Panc1 (cell line): ENCODE data around the gene CEP78. TPM values are rescaled to one million over a fixed set of nuclear protein-coding genes. Genes with fewer than 3 reads are reported as not detected.

Experiments used
- ATAC-seq: fragments of 200-7000 bp; cut with Tn5 transposase; 2 replicates; pipeline ENCODE4 v1.9.1; 2020; ENCODE audit warnings: mild to moderate bottlenecking, moderate library complexity
- BruUV-seq: library from RNA; stranded (reverse); fragments of 400-500 nt; replicated peaks from 2 replicates; lab custom pipeline; 2021; lab: Mats Ljungman, UMichigan
- CTCF ChIA-PET: fragments of 300-600 bp; sonication (Branson Sonifier 250); formaldehyde crosslinking; loops from one replicate; lab custom pipeline; 2022; ENCODE audit warnings: antibody characterized with exemption; lab: Charles Lee
- POLR2A ChIA-PET: fragments of 300-600 bp; sonication (Branson Sonifier 250); formaldehyde crosslinking; loops from one replicate; lab custom pipeline; 2022; ENCODE audit warnings: antibody characterized with exemption; lab: Charles Lee
- DNase-seq: peaks from one replicate; pipeline ENCODE4 v3.0.0-alpha.2; 2010; ENCODE audit warnings: low read depth, low spot score
- H3K27ac ChIP-seq: 2 replicates; pipeline ENCODE4 v1.5.1; 2011; ENCODE audit warnings: mild to moderate bottlenecking, low read length, inconsistent platforms
- H3K27me3 ChIP-seq: fragments of 200-500 bp; sonication (Bioruptor generic); 2 replicates; pipeline ENCODE4 v1.6.0; 2014; ENCODE audit warnings: low read length, inconsistent platforms; ENCODE audit not compliant: control insufficient read depth, insufficient read depth
- H3K36me3 ChIP-seq: fragments of 200-500 bp; sonication (Bioruptor generic); 2 replicates; pipeline ENCODE4 v1.5.1; 2014; ENCODE audit warnings: inconsistent platforms, mild to moderate bottlenecking, low read length, moderate library complexity; ENCODE audit not compliant: control insufficient read depth, insufficient read depth
- H3K4me1 ChIP-seq: 2 replicates; pipeline ENCODE4 v1.5.1; 2011; ENCODE audit warnings: inconsistent platforms, mild to moderate bottlenecking, low read length, moderate library complexity; ENCODE audit not compliant: control insufficient read depth, insufficient read depth
- H3K4me3 ChIP-seq, 2 experiments: 2 replicates each; pipeline ENCODE4 v1.5.1; 2011 to 2012; ENCODE audit warnings: low read depth in 2 of 2, low read length in 2 of 2, mild to moderate bottlenecking in 2 of 2, inconsistent platforms in 1 of 2, moderate library complexity in 1 of 2
- H3K9me3 ChIP-seq: fragments of 200-500 bp; sonication (Bioruptor generic); 2 replicates; pipeline ENCODE4 v1.5.1; 2014; ENCODE audit warnings: low read depth, mild to moderate bottlenecking, inconsistent platforms, low read length, moderate library complexity; ENCODE audit not compliant: control insufficient read depth, insufficient read depth
- POLR2AphosphoS5 ChIP-seq: IDR thresholded peaks from 2 replicates; pipeline ENCODE4 v1.6.1; 2012; ENCODE audit warnings: mild to moderate bottlenecking, low read depth, low read length, moderate library complexity
- SIN3A ChIP-seq: IDR thresholded peaks from 2 replicates; pipeline ENCODE4 v1.6.1; 2012; ENCODE audit warnings: low read depth, mild to moderate bottlenecking, low read length, moderate library complexity, borderline replicate concordance; ENCODE audit not compliant: insufficient read depth
- TCF7L2 ChIP-seq: IDR thresholded peaks from 2 replicates; pipeline ENCODE4 v1.6.1; 2011; ENCODE audit warnings: mild to moderate bottlenecking, low read depth, low read length, inconsistent platforms
- in situ Hi-C: cut with HindIII; loops from 2 replicates; pipeline ENCODE4 v1.10.0; 2016; ENCODE audit warnings: low sequenced_read_pairs, low pct_unique_long_range_greater_than_20kb
- intact Hi-C: fragments of 100-400 bp; cut with micrococcal nuclease; formaldehyde crosslinking; loops from one replicate; pipeline ENCODE4 v1.10.0; 2022; ENCODE audit not compliant: unreplicated experiment
- total RNA-seq: library from RNA; stranded (reverse); gene quantifications from one replicate; pipeline ENCODE4 v1.2.1, GENCODE V29; 2021; ENCODE audit not compliant: unreplicated experiment
- TF ChIP-seq, protein P1 (sequence below): fragments of 450-650 bp; IDR thresholded peaks from 2 replicates; pipeline ENCODE4 v1.5.1; 2017; ENCODE audit warnings: mild to moderate bottlenecking
- TF ChIP-seq, protein P2 (sequence below), 2 experiments: IDR thresholded peaks; 2 replicates each; pipeline ENCODE4 v1.6.1; 2011 to 2012; ENCODE audit warnings: low read depth in 2 of 2, control low read depth in 1 of 2, low read length in 1 of 2, mild to moderate bottlenecking in 1 of 2, moderate library complexity in 1 of 2; ENCODE audit not compliant: insufficient read depth in 1 of 2

CEP78 gene
- total RNA-seq, 1 experiment from 2014 or later: 25.2 TPM

DNA sequence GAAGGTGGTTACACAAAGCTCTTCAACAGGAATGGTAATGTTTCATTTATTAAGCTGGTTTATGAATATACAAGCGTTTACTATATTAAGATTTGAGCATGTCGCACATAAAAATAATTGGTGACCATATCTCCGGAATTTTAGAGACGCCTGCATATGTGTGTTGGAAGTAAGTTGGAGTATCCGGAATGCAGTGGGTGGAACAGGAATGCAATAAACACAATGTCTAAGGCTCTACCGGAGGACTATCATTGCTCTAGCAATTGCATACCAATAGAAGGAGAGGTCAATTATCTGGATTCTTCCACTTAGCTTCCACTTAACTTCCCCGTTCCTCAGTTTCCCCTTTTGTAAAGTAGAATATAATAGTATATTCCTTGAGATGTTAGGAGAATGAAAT lies 1.1 kb upstream of the CEP78 start:
- DNase-seq: no peak
- Histone ChIP-seq H3K4me1 (peaks cover 2% of the 10 kb centered on the region; the same call in 1 of the 2 replicates), H3K36me3 (no peaks in the 10 kb centered on the region; the same call in 1 of the 2 replicates), H3K27me3 (no peaks in the 10 kb centered on the region), H3K27ac (peak overlapping the region; percentile 77), H3K4me3 (peak overlapping the region; percentile 78 to 85; a peak in 3 of 4 replicates), H3K9me3 (no peaks in the 10 kb centered on the region)
- CTCF ChIA-PET: interaction anchor here (0.6 kb wide), 1 partner anchor 41 kb away, joined by 3 read pairs; no protein-coding TSS in a partner anchor
- BruUV-seq: no TSS peak
- POLR2A ChIA-PET: no interaction called here
- TF ChIP-seq POLR2AphosphoS5 (no peak), SIN3A (no peak), TCF7L2 (no peak)
- TF ChIP-seq, protein P1, sequence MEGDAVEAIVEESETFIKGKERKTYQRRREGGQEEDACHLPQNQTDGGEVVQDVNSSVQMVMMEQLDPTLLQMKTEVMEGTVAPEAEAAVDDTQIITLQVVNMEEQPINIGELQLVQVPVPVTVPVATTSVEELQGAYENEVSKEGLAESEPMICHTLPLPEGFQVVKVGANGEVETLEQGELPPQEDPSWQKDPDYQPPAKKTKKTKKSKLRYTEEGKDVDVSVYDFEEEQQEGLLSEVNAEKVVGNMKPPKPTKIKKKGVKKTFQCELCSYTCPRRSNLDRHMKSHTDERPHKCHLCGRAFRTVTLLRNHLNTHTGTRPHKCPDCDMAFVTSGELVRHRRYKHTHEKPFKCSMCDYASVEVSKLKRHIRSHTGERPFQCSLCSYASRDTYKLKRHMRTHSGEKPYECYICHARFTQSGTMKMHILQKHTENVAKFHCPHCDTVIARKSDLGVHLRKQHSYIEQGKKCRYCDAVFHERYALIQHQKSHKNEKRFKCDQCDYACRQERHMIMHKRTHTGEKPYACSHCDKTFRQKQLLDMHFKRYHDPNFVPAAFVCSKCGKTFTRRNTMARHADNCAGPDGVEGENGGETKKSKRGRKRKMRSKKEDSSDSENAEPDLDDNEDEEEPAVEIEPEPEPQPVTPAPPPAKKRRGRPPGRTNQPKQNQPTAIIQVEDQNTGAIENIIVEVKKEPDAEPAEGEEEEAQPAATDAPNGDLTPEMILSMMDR: no peak
- TF ChIP-seq, protein P2, sequence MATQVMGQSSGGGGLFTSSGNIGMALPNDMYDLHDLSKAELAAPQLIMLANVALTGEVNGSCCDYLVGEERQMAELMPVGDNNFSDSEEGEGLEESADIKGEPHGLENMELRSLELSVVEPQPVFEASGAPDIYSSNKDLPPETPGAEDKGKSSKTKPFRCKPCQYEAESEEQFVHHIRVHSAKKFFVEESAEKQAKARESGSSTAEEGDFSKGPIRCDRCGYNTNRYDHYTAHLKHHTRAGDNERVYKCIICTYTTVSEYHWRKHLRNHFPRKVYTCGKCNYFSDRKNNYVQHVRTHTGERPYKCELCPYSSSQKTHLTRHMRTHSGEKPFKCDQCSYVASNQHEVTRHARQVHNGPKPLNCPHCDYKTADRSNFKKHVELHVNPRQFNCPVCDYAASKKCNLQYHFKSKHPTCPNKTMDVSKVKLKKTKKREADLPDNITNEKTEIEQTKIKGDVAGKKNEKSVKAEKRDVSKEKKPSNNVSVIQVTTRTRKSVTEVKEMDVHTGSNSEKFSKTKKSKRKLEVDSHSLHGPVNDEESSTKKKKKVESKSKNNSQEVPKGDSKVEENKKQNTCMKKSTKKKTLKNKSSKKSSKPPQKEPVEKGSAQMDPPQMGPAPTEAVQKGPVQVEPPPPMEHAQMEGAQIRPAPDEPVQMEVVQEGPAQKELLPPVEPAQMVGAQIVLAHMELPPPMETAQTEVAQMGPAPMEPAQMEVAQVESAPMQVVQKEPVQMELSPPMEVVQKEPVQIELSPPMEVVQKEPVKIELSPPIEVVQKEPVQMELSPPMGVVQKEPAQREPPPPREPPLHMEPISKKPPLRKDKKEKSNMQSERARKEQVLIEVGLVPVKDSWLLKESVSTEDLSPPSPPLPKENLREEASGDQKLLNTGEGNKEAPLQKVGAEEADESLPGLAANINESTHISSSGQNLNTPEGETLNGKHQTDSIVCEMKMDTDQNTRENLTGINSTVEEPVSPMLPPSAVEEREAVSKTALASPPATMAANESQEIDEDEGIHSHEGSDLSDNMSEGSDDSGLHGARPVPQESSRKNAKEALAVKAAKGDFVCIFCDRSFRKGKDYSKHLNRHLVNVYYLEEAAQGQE (IDR thresholded peaks at IDR 0.05; ENCODE audit: insufficient read depth in 1 of 2, low read depth in 2 of 2, low read length in 1 of 2): no peak
- in situ Hi-C loops: no loop called here
- ATAC-seq: no peak
- intact Hi-C loops: loop anchor here (5.0 kb wide), 1 partner anchor 103 kb away; no protein-coding TSS in a partner anchor

DNA sequence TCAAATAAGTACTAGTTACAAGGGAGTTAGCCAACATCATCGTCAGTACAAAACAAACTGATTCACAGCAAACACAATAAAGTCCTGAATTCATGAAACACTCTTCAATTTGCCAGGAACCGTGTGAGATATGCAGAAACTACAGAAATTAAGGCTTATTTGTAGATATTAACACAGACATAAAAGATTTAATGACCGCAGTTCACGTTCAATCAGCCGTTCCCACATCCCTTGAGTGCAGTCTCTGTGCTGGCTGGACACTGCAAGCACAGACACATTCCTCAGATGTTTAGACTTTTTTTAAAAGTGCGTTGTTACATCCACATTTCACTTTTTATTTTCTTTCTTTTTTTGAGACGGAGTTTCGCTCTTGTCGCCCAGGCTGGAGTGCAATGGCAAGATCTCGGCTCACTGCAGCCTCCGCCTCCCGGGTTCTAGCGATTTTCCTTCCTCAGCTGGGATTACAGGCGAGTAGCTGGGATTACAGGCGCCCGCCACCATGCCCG lies 566 bp upstream of the CEP78 start:
- Histone ChIP-seq H3K9me3 (no peaks in the 10 kb centered on the region), H3K4me1 (peaks cover 2% of the 10 kb centered on the region; the same call in 1 of the 2 replicates), H3K27me3 (no peaks in the 10 kb centered on the region), H3K4me3 (peak overlapping the region; percentile 78 to 85), H3K36me3 (peaks cover 2% of the 10 kb centered on the region; the same call in 1 of the 2 replicates), H3K27ac (peak overlapping the region; percentile 77)
- TSS peak; percentile 86 for BruUV-seq
- ATAC-seq (no peak), DNase-seq (no peak)
- TF ChIP-seq TCF7L2 (no peak), POLR2AphosphoS5 (no peak), SIN3A (no peak)
- TF ChIP-seq, protein P2 (IDR thresholded peaks at IDR 0.05; ENCODE audit: insufficient read depth in 1 of 2, low read depth in 2 of 2, low read length in 1 of 2): no peak
- TF ChIP-seq, protein P1: no peak
- in situ Hi-C loops: no loop called here
- POLR2A ChIA-PET: no interaction called here
- CTCF ChIA-PET: no interaction called here
- intact Hi-C loops: loop anchor here (5.0 kb wide), 1 partner anchor 103 kb away; no protein-coding TSS in a partner anchor
